Frontal cortex (tissue), 4 donors: Measurements from ENCODE around the gene DCAF17. TPM values are rescaled to one million over a fixed set of nuclear protein-coding genes. Genes with fewer than 3 reads are reported as not detected.

ENCODE experiments used
- DNase-seq, 2 donors: peaks; one replicate each; pipeline ENCODE4 v3.0.0; 2012; ENCODE audit warnings: low spot score in 2 of 2
- FAIRE-seq: peaks from 2 replicates; lab custom pipeline; 2012; peaks lifted over from hg19 to GRCh38; lab: Jason Lieb, UNC
- small RNA-seq: library from RNA; depleted of rRNA; stranded (forward); fragments of <200 nt; gene quantifications from one replicate; pipeline ENCODE3, GENCODE V24; 2014
- total RNA-seq: library from RNA; depleted of rRNA; stranded (reverse); fragments of >200 nt; gene quantifications from one replicate; pipeline ENCODE4 v1.2.3, GENCODE V29; 2014
- donor health status: control.
- donor health status: control.
- donor health status: control.

The DCAF17 gene
- total RNA-seq, 1 donor from 2014 or later, result 70.5 TPM

DNA sequence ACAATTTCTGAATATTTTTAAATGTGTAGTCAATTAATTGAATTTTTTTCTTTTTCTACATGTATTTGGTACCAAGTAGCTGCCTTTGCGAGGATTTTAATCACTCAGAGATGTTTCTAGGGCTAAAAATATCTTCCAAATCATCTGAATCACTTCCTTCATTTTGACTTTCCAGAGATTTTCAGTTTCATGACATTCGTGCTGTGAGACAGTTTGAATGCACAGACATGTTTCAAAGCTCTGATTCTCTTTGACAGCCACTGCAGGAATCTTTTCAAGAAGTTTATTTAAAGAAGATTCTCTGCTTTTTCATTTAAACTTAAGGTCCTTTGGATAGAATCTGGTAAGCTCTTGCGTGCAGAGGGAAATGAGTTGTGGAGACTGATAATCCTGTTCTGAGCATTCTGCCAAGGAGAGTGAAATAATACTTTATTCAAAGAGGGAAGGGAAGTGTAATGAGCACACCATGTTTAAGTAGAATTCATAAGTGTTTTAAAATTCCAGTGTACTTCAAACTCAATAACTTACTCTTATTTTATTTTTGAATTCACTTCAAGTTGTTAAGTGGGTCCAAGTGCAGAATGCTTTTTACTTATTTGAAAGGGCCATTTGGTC lies 97.9 kb downstream of the DCAF17 start:
- no peak for FAIRE-seq
- DNase-seq, result no peak

DNA sequence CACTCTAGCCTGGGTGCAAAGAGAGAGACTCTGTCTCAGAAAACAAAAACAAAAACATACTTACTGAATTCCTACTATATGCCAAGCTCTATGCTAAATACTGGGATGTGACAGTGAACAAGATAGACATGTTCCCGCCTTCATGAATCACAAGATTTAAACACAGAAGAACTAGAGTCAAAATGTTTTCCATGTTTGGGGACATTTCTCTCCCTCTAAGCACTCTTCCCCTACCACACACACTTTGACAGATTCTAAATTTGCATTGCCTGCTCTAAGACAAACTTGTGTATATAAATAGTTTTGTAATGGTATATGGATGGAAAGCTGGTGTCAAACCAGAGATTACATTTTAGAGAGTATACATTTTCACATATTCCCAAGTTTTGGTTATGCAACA lies 99.3 kb downstream of the DCAF17 start:
- DNase-seq (no peak), FAIRE-seq (no peak)

Small RNAs within 50 kb of the gene (small RNA-seq; reads per million reads assigned to genes)
- gene AC007969.2, result not detected

Other genes with a start within 250 kb of the DCAF17 start
- 23.2 TPM for gene METTL8, start 236 bp upstream of the DCAF17 start, total RNA-seq
- gene CYBRD1, start 88.2 kb downstream of the DCAF17 start, total RNA-seq, result 10.2 TPM